Stomach (tissue), 9 donors: ENCODE measurements around the gene ROBO1. TPM values are rescaled to one million over a fixed set of nuclear protein-coding genes. Genes with fewer than 3 reads are reported as not detected.

Source experiments
- DNase-seq, 2 donors: peaks; one replicate each; pipeline versions ENCODE4 v3.0.0 to v3.0.0-alpha.2; 2013 to 2019
- H3K27ac ChIP-seq, 5 donors: fragments of 200-600 bp in 4 of 5; sonication (generic) in 4 of 5; one replicate each; pipeline ENCODE4 v1.5.1; 2013 to 2019; ENCODE audit warnings: mild to moderate bottlenecking in 1 of 5, moderate library complexity in 1 of 5
- H3K27me3 ChIP-seq, 3 donors: fragments of 200-600 bp; sonication (generic); one replicate each; pipeline ENCODE4 v1.5.1; 2017 to 2019; ENCODE audit warnings: mixed run types in 1 of 3
- H3K36me3 ChIP-seq, 4 donors: fragments of 200-600 bp; sonication (generic); 1 replicate in 3 of 4; 2 replicates in 1 of 4; pipeline ENCODE4 v1.5.1; 2016 to 2019
- H3K4me1 ChIP-seq, 4 donors: fragments of 200-600 bp; sonication (generic); one replicate each; pipeline ENCODE4 v1.5.1; 2016 to 2019
- H3K4me3 ChIP-seq, 4 donors: fragments of 200-600 bp; sonication (generic) in 3 of 4; one replicate each; pipeline ENCODE4 v1.5.1; 2016 to 2019; ENCODE audit warnings: mild to moderate bottlenecking in 1 of 4
- H3K9me3 ChIP-seq, 4 donors: fragments of 200-600 bp; sonication (generic); one replicate each; pipeline ENCODE4 v1.5.1; 2016 to 2019
- CTCF ChIP-seq, 7 experiments: fragments of 450-650 bp in 4 of 7; fragments of 200-600 bp in 3 of 7; sonication (generic) in 3 of 7; IDR thresholded peaks; one replicate each; pipeline ENCODE4 v1.5.1; 2016 to 2019; ENCODE audit warnings: antibody characterized with exemption in 7 of 7, control low read depth in 2 of 7, mild to moderate bottlenecking in 1 of 7
- EP300 ChIP-seq: sonication (generic); formaldehyde crosslinking; IDR thresholded peaks from one replicate; pipeline ENCODE4 v1.6.1; 2017; ENCODE audit warnings: antibody characterized with exemption
- POLR2A ChIP-seq, 4 donors: fragments of 450-650 bp; IDR thresholded peaks; one replicate each; pipeline ENCODE4 v1.6.1; 2016; ENCODE audit warnings: antibody characterized with exemption in 4 of 4, control low read depth in 2 of 4, mild to moderate bottlenecking in 1 of 4, moderate library complexity in 1 of 4
- POLR2AphosphoS5 ChIP-seq, 3 donors: sonication (generic); formaldehyde crosslinking; IDR thresholded peaks; one replicate each; pipeline ENCODE4 v1.6.1; 2016; ENCODE audit warnings: antibody characterized with exemption in 3 of 3
- WGBS, 5 donors: extraction: QIAGEN DNeasy Blood & Tissue Kit in 3 of 5; methylation state at CpG; one replicate each; pipeline versions ENCODE4 v1.1.5 to v1.1.7; 2013 to 2018; 5-methylcytosine and 5-hydroxymethylcytosine counted together
- intact Hi-C: fragments of 100-400 bp; cut with DNase I; formaldehyde crosslinking; loops from one replicate; pipeline ENCODE4 v1.15.1; 2023; ENCODE audit warnings: low total_unique reads
- polyA plus RNA-seq, 3 donors: library from polyadenylated mRNA; stranded (reverse); fragments of 200-250 nt; gene quantifications; one replicate each; pipeline ENCODE4 v1.2.3, GENCODE V29; 2013
- total RNA-seq, 5 donors: library from RNA; depleted of rRNA; stranded (reverse); fragments of >200 nt; gene quantifications; one replicate each; pipeline versions ENCODE4 v1.1.0 to v1.2.3, GENCODE V29; 2014 to 2016
- donor health status: healthy with polysubstance abuse.
- donor health status: Bipolar disorder and iron deficiency.
- donor health status: healthy.

Gene ROBO1
- total and polyA plus RNA-seq, 8 donors: 2.0 to 174 (median 4.5) TPM

- DNase-seq: no peak
- Histone ChIP-seq H3K4me3 (no peak overlapping the region), H3K36me3 (no peaks in the 10 kb centered on the region), H3K4me1 (no peaks in the 10 kb centered on the region), H3K9me3 (no peaks in the 10 kb centered on the region), H3K27ac (no peak overlapping the region), H3K27me3 (no peaks in the 10 kb centered on the region)
- no peak for TF ChIP-seq CTCF (IDR thresholded peaks at IDR 0.05)
- TF ChIP-seq POLR2A (IDR thresholded peaks at IDR 0.05): no peak
- no peak for TF ChIP-seq EP300
- TF ChIP-seq POLR2AphosphoS5 (IDR thresholded peaks at IDR 0.05): no peak
- intact Hi-C loops: no loop called here
- WGBS, 5 donors: 70 to 83% (median 82%) methylated on average over 3 of the region's 3 CpGs
Measured at GRCh38 chr3:79140708-79141107, 627.1 kb downstream of the ROBO1 start.

GRCh38 chr3:79139395-79140068 is 628.3 kb downstream of the ROBO1 start:
- no peak for DNase-seq

GRCh38 chr3:79125313-79125984 is 642.3 kb downstream of the ROBO1 start:
- no peaks in the 10 kb centered on the region for H3K9me3 ChIP-seq
- no peak for TF ChIP-seq EP300
- no peak for TF ChIP-seq POLR2A (IDR thresholded peaks at IDR 0.05)
- TF ChIP-seq CTCF (IDR thresholded peaks at IDR 0.05): no peak
- no peak for TF ChIP-seq POLR2AphosphoS5 (IDR thresholded peaks at IDR 0.05)
- 40 to 50% (median 45%) methylated on average over 16 of the region's 16 CpGs for WGBS, 5 donors
- no peaks in the 10 kb centered on the region for H3K27me3 ChIP-seq
- H3K4me1 ChIP-seq: no peaks in the 10 kb centered on the region
- intact Hi-C loops: no loop called here
- no peak overlapping the region for H3K4me3 ChIP-seq
- no peak for DNase-seq
- no peak overlapping the region for H3K27ac ChIP-seq
- H3K36me3 ChIP-seq: no peaks in the 10 kb centered on the region

More at GRCh38 chr3:79139395-79140068, 628.3 kb downstream of the ROBO1 start:
- Histone ChIP-seq H3K36me3 (no peaks in the 10 kb centered on the region), H3K27ac (no peak overlapping the region), H3K27me3 (no peaks in the 10 kb centered on the region), H3K4me3 (no peak overlapping the region), H3K9me3 (no peaks in the 10 kb centered on the region), H3K4me1 (no peaks in the 10 kb centered on the region)
- TF ChIP-seq CTCF (IDR thresholded peaks at IDR 0.05) (no peak), POLR2AphosphoS5 (IDR thresholded peaks at IDR 0.05) (no peak), POLR2A (IDR thresholded peaks at IDR 0.05) (no peak), EP300 (no peak)
- intact Hi-C loops: no loop called here
- WGBS, 5 donors: 46 to 52% (median 49%) methylated on average over 7 of the region's 7 CpGs

GRCh38 chr3:79115458-79115857 is 652.3 kb downstream of the ROBO1 start:
- TF ChIP-seq EP300 (no peak), POLR2AphosphoS5 (IDR thresholded peaks at IDR 0.05) (no peak), CTCF (IDR thresholded peaks at IDR 0.05) (no peak), POLR2A (IDR thresholded peaks at IDR 0.05) (no peak)
- WGBS, 5 donors: 80 to 88% (median 87%) methylated on average over 4 of the region's 4 CpGs

More at GRCh38 chr3:79115458-79115857, 652.3 kb downstream of the ROBO1 start:
- Histone ChIP-seq H3K36me3 (no peaks in the 10 kb centered on the region), H3K27me3 (no peaks in the 10 kb centered on the region), H3K27ac (no peak overlapping the region), H3K9me3 (no peaks in the 10 kb centered on the region), H3K4me3 (no peak overlapping the region), H3K4me1 (no peaks in the 10 kb centered on the region)
- intact Hi-C loops: no loop called here
- no peak for DNase-seq
